Measurements from ENCODE around the gene NCKAP5L. TPM values are rescaled to one million over a fixed set of nuclear protein-coding genes. Genes with fewer than 3 reads are reported as not detected.

NCKAP5L gene
- total RNA-seq, 2 donors from 2014 or later = 21.2 to 24.1 TPM

DNA sequence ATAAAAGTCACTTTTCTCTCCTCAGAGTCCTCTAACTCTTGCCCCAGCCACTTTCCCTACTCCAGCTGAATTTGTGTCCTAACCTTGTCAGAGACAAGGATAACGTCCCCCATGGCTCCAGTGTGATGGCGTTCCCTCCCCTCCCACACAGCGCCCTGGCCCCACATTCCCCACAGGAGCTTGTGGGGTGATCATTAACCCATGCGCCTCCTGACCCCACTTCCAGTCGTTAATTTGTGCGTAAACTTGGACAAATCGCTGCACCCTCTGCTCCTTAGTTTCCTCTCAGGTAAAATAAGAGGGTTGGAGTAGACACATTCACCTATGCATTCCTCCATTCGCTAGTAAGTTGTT is 37.5 kb upstream of the NCKAP5L start:
- H3K36me3 ChIP-seq (ENCODE audit: control insufficient read depth, insufficient read depth, low read length) = no peaks in the 10 kb centered on the region
- no peak overlapping the region for H3K4me3 ChIP-seq (ENCODE audit: low read length)
- H3K36me3 Mint-ChIP-seq (ENCODE audit: low read depth) = no peaks in the 10 kb centered on the region
- no peak overlapping the region for H3K27ac ChIP-seq (ENCODE audit: low read depth, low read length)
- no peak overlapping the region for H3K4me3 Mint-ChIP-seq
- no peak overlapping the region for H3K27ac Mint-ChIP-seq
- H3K27me3 Mint-ChIP-seq (ENCODE audit: insufficient read depth) = peaks cover 34% of the 10 kb centered on the region
- TF ChIP-seq, protein P1, sequence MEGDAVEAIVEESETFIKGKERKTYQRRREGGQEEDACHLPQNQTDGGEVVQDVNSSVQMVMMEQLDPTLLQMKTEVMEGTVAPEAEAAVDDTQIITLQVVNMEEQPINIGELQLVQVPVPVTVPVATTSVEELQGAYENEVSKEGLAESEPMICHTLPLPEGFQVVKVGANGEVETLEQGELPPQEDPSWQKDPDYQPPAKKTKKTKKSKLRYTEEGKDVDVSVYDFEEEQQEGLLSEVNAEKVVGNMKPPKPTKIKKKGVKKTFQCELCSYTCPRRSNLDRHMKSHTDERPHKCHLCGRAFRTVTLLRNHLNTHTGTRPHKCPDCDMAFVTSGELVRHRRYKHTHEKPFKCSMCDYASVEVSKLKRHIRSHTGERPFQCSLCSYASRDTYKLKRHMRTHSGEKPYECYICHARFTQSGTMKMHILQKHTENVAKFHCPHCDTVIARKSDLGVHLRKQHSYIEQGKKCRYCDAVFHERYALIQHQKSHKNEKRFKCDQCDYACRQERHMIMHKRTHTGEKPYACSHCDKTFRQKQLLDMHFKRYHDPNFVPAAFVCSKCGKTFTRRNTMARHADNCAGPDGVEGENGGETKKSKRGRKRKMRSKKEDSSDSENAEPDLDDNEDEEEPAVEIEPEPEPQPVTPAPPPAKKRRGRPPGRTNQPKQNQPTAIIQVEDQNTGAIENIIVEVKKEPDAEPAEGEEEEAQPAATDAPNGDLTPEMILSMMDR (conservative IDR thresholded peaks at IDR 0.05) = no peak
- DNase-seq = peak; percentile 32
- WGBS, 2 experiments (ENCODE audit: insufficient coverage in 1 of 2, insufficient read length in 1 of 2) = 84 to 92% methylated on average over 5 to 8 of the region's 8 CpGs
- H3K27me3 ChIP-seq (ENCODE audit: control insufficient read depth, insufficient read depth, low read length, poor library complexity, severe bottlenecking) = no peaks in the 10 kb centered on the region
- H3K9me3 ChIP-seq (ENCODE audit: control insufficient read depth, low read length) = no peaks in the 10 kb centered on the region
- H3K4me1 Mint-ChIP-seq = peaks cover 5% of the 10 kb centered on the region
- peaks cover 3% of the 10 kb centered on the region for H3K9me3 Mint-ChIP-seq
- H3K4me1 ChIP-seq (ENCODE audit: control insufficient read depth, insufficient read depth, low read length) = no peaks in the 10 kb centered on the region
- H3K9ac ChIP-seq (ENCODE audit: extremely low read depth, low read length, poor library complexity, severe bottlenecking) = no peak overlapping the region

DNA sequence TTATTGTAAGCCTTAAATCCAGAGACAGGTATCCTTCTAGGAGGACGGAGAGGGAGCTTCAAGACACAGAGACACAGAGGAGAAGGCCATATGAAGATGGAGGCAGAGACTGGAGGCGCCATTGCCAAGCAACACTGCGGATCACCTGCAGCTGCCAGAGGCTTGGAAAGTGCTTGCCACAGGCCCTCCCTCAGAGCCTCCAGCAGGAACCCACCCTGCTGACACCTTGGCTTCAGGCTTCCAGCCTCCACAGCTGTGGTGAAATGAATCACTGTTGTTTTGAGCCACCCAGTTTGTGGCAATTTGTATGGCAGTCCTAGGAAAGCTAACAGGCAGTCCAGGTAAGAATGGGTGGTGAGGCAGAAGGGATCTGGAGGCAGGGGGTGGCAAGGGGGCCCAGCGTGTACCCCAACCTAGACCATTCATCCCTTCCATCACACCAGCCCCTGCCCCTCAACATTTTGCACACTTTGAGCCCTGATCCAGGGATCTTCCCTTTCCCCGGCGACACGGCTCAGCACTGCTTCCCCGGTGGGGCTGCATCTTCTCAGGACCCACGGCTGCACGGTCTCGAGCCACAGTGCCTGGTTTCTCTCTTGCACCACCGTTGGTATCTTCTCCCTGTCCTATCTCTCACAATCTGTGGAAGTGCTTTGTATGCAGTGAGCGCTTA is 37.0 kb upstream of the NCKAP5L start:
- Mint-ChIP-seq H3K9me3 (peaks cover 3% of the 10 kb centered on the region), H3K4me3 (no peak overlapping the region), H3K36me3 (ENCODE audit: low read depth) (no peaks in the 10 kb centered on the region), H3K27ac (no peak overlapping the region), H3K27me3 (ENCODE audit: insufficient read depth) (peaks cover 33% of the 10 kb centered on the region), H3K4me1 (peaks cover 5% of the 10 kb centered on the region)
- H3K4me3 ChIP-seq (ENCODE audit: low read length) = no peak overlapping the region
- H3K4me1 ChIP-seq (ENCODE audit: control insufficient read depth, insufficient read depth, low read length) = no peaks in the 10 kb centered on the region
- peak; percentile 38 for DNase-seq
- TF ChIP-seq, protein P1 (conservative IDR thresholded peaks at IDR 0.05) = no peak
- no peaks in the 10 kb centered on the region for H3K9me3 ChIP-seq (ENCODE audit: control insufficient read depth, low read length)
- no peaks in the 10 kb centered on the region for H3K27me3 ChIP-seq (ENCODE audit: control insufficient read depth, insufficient read depth, low read length, poor library complexity, severe bottlenecking)
- H3K27ac ChIP-seq (ENCODE audit: low read depth, low read length) = no peak overlapping the region
- 88 to 93% methylated on average over 13 of the region's 13 CpGs for WGBS, 2 experiments (ENCODE audit: insufficient coverage in 1 of 2, insufficient read length in 1 of 2)
- no peaks in the 10 kb centered on the region for H3K36me3 ChIP-seq (ENCODE audit: control insufficient read depth, insufficient read depth, low read length)
- no peak overlapping the region for H3K9ac ChIP-seq (ENCODE audit: extremely low read depth, low read length, poor library complexity, severe bottlenecking)

DNA sequence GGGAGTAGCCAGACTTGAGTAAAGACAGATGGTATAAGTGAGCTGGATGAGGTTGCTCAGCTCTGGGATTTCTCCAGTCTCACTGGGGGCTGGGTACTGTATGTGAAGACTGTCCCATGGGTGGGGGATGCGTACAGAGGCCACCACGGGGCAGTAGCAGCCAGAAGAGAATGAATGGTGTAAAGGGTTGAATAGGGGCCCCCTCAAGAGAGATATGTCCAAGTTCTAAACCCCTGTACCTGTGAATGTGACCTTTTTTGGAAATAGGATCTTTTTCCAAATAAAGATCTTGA is 36.5 kb upstream of the NCKAP5L start:
- Histone ChIP-seq H3K9me3 (ENCODE audit: control insufficient read depth, low read length) (peaks cover 3% of the 10 kb centered on the region), H3K27ac (ENCODE audit: low read depth, low read length) (no peak overlapping the region), H3K4me1 (ENCODE audit: control insufficient read depth, insufficient read depth, low read length) (no peaks in the 10 kb centered on the region), H3K36me3 (ENCODE audit: control insufficient read depth, insufficient read depth, low read length) (no peaks in the 10 kb centered on the region), H3K4me3 (ENCODE audit: low read length) (no peak overlapping the region), H3K9ac (ENCODE audit: extremely low read depth, low read length, poor library complexity, severe bottlenecking) (no peak overlapping the region), H3K27me3 (ENCODE audit: control insufficient read depth, insufficient read depth, low read length, poor library complexity, severe bottlenecking) (no peaks in the 10 kb centered on the region)
- Mint-ChIP-seq H3K36me3 (ENCODE audit: low read depth) (peaks cover 1% of the 10 kb centered on the region), H3K4me1 (peaks cover 5% of the 10 kb centered on the region), H3K9me3 (peaks cover 8% of the 10 kb centered on the region), H3K27me3 (ENCODE audit: insufficient read depth) (peaks cover 34% of the 10 kb centered on the region), H3K4me3 (no peak overlapping the region), H3K27ac (no peak overlapping the region)
- no peak for DNase-seq
- TF ChIP-seq, protein P1 (conservative IDR thresholded peaks at IDR 0.05) = no peak
- WGBS, 2 experiments (ENCODE audit: insufficient coverage in 1 of 2, insufficient read length in 1 of 2) = 84% methylated on average over 2 of the region's 2 CpGs; no CpG with 5 or more reads in 1 of the 2 experiments
